Prostate gland (tissue), 2 donors: ENCODE data around the gene SFXN1. TPM values are rescaled to one million over a fixed set of nuclear protein-coding genes. Genes with fewer than 3 reads are reported as not detected.

Experiments
- DNase-seq: peaks from one replicate; pipeline ENCODE4 v3.0.0-alpha.2; 2019; ENCODE audit warnings: low spot score
- H3K27ac ChIP-seq, 2 donors: fragments of 200-600 bp; sonication (generic); 2 replicates each; pipeline ENCODE4 v1.5.1; 2017 to 2019
- H3K27me3 ChIP-seq: fragments of 200-600 bp; sonication (generic); replicated peaks from 2 replicates; pipeline ENCODE4 v1.5.1; 2019; ENCODE audit not compliant: insufficient read depth
- H3K36me3 ChIP-seq, 2 donors: fragments of 200-600 bp; sonication (generic); 1 replicate in 1 of 2; 2 replicates in 1 of 2; pipeline versions ENCODE4 v1.5.1 to v1.8.1; 2017 to 2019
- H3K4me1 ChIP-seq: fragments of 200-600 bp; sonication (generic); replicated peaks from 2 replicates; pipeline ENCODE4 v1.5.1; 2019
- H3K4me3 ChIP-seq, 2 donors: fragments of 200-600 bp; sonication (generic); 2 replicates each; pipeline ENCODE4 v1.5.1; 2017 to 2019
- H3K9me3 ChIP-seq: fragments of 200-600 bp; sonication (generic); 2 replicates; pipeline ENCODE4 v1.5.1; 2017
- CTCF ChIP-seq, 4 experiments: fragments of 200-600 bp in 2 of 4; fragments of 450-650 bp in 2 of 4; sonication (generic) in 2 of 4; IDR thresholded peaks; 1 replicate in 3 of 4; 2 replicates in 1 of 4; pipeline ENCODE4 v1.5.1; 2016 to 2019; ENCODE audit warnings: antibody characterized with exemption in 4 of 4, mild to moderate bottlenecking in 2 of 4, moderate library complexity in 2 of 4
- POLR2A ChIP-seq: fragments of 450-650 bp; IDR thresholded peaks from one replicate; pipeline ENCODE4 v1.6.1; 2016; ENCODE audit warnings: antibody characterized with exemption, mild to moderate bottlenecking
- POLR2AphosphoS5 ChIP-seq: sonication (generic); formaldehyde crosslinking; IDR thresholded peaks from one replicate; pipeline ENCODE4 v1.6.1; 2017; ENCODE audit warnings: antibody characterized with exemption
- WGBS: methylation state at CpG from one replicate; pipeline ENCODE4 v1.1.5; 2018; 5-methylcytosine and 5-hydroxymethylcytosine counted together
- intact Hi-C: fragments of 100-400 bp; cut with DNase I; formaldehyde crosslinking; loops from one replicate; pipeline ENCODE4 v1.14.2; 2022
- total RNA-seq, 2 donors: library from RNA; depleted of rRNA; stranded (reverse); fragments of >200 nt; gene quantifications; one replicate each; pipeline ENCODE4 v1.1.0, GENCODE V29; 2016

SFXN1 gene
- total RNA-seq, 2 donors from 2014 or later, result 35.6 to 44.3 TPM

GRCh38 chr5:175572886-175573285 lies 94.5 kb downstream of the SFXN1 start:
- DNase-seq, result no peak
- Histone ChIP-seq H3K9me3 (no peaks in the 10 kb centered on the region), H3K4me1 (no peaks in the 10 kb centered on the region), H3K27me3 (no peaks in the 10 kb centered on the region), H3K36me3 (no peaks in the 10 kb centered on the region), H3K27ac (no peak overlapping the region), H3K4me3 (no peak overlapping the region)
- TF ChIP-seq CTCF (IDR thresholded peaks at IDR 0.05) (no peak), POLR2AphosphoS5 (no peak), POLR2A (no peak)
- 51% methylated on average over 4 of the region's 4 CpGs for WGBS
- intact Hi-C loops, result no loop called here

GRCh38 chr5:175573493-175574269 lies 95.3 kb downstream of the SFXN1 start:
- DNase-seq, result no peak
- TF ChIP-seq POLR2A, result no peak
- no peak for TF ChIP-seq POLR2AphosphoS5
- no peak for TF ChIP-seq CTCF (IDR thresholded peaks at IDR 0.05)
- H3K9me3 ChIP-seq, result no peaks in the 10 kb centered on the region
- 24% methylated on average over 15 of the region's 15 CpGs for WGBS
- H3K27ac ChIP-seq, result no peak overlapping the region
- intact Hi-C loops, result no loop called here
- H3K36me3 ChIP-seq, result no peaks in the 10 kb centered on the region
- H3K27me3 ChIP-seq, result no peaks in the 10 kb centered on the region
- no peak overlapping the region for H3K4me3 ChIP-seq
- H3K4me1 ChIP-seq, result no peaks in the 10 kb centered on the region

GRCh38 chr5:175575301-175575700 lies 96.9 kb downstream of the SFXN1 start:
- no peak overlapping the region for H3K4me3 ChIP-seq
- intact Hi-C loops, result no loop called here
- DNase-seq, result no peak
- H3K27me3 ChIP-seq, result no peaks in the 10 kb centered on the region
- no peaks in the 10 kb centered on the region for H3K36me3 ChIP-seq
- H3K9me3 ChIP-seq, result no peaks in the 10 kb centered on the region
- H3K4me1 ChIP-seq, result no peaks in the 10 kb centered on the region
- H3K27ac ChIP-seq, result no peak overlapping the region
- no peak for TF ChIP-seq POLR2AphosphoS5
- TF ChIP-seq CTCF (IDR thresholded peaks at IDR 0.05), result no peak
- TF ChIP-seq POLR2A, result no peak
- 100% methylated on average over 2 of the region's 2 CpGs for WGBS

- Histone ChIP-seq H3K4me1 (no peaks in the 10 kb centered on the region), H3K27me3 (no peaks in the 10 kb centered on the region), H3K4me3 (no peak overlapping the region), H3K36me3 (no peaks in the 10 kb centered on the region), H3K9me3 (no peaks in the 10 kb centered on the region), H3K27ac (no peak overlapping the region)
- intact Hi-C loops, result no loop called here
- WGBS, result 81% methylated on average over 7 of the region's 7 CpGs
- no peak for TF ChIP-seq POLR2A
- no peak for TF ChIP-seq POLR2AphosphoS5
- TF ChIP-seq CTCF (IDR thresholded peaks at IDR 0.05), result no peak
- DNase-seq, result no peak
These were observed 97.7 kb downstream of the SFXN1 start for GRCh38 chr5:175576096-175576495.

- no peaks in the 10 kb centered on the region for H3K9me3 ChIP-seq
- DNase-seq, result no peak
- no peak overlapping the region for H3K27ac ChIP-seq
- no peaks in the 10 kb centered on the region for H3K36me3 ChIP-seq
- intact Hi-C loops, result no loop called here
- no peaks in the 10 kb centered on the region for H3K4me1 ChIP-seq
- no peaks in the 10 kb centered on the region for H3K27me3 ChIP-seq
- TF ChIP-seq CTCF (IDR thresholded peaks at IDR 0.05), result no peak
- no peak for TF ChIP-seq POLR2A
- no peak for TF ChIP-seq POLR2AphosphoS5
- 58% methylated on average over 6 of the region's 6 CpGs for WGBS
- H3K4me3 ChIP-seq, result no peak overlapping the region
These were observed 98.2 kb downstream of the SFXN1 start for GRCh38 chr5:175576591-175576990.
